NCI-H2081 treated with DMSO at 0.1 percent for 48 hours (cell line): Measurements from ENCODE around the gene GYS2.

Source experiments
- DNase-seq: peaks from one replicate; lab custom pipeline; 2025; lab: John Stamatoyannopoulos, UW

The GYS2 gene

GRCh38 chr12:21552635-21553328 lies 51.9 kb downstream of the GYS2 start:
- DNase-seq: no peak

- no peak for DNase-seq
Measured at GRCh38 chr12:21551841-21552465, 52.7 kb downstream of the GYS2 start.

GRCh38 chr12:21547437-21547836 lies 57.2 kb downstream of the GYS2 start:
- DNase-seq: no peak

- DNase-seq: no peak
Measured at GRCh38 chr12:21546716-21547115, 57.9 kb downstream of the GYS2 start.

- no peak for DNase-seq
Measured at GRCh38 chr12:21545557-21545956, 59.1 kb downstream of the GYS2 start.

- no peak for DNase-seq
Measured at GRCh38 chr12:21543151-21543550, 61.5 kb downstream of the GYS2 start.

- DNase-seq: no peak
Measured at GRCh38 chr12:21542403-21542802, 62.2 kb downstream of the GYS2 start.

GRCh38 chr12:21541773-21542172 lies 62.9 kb downstream of the GYS2 start:
- DNase-seq: no peak

- DNase-seq: peak; percentile 7
Measured at GRCh38 chr12:21539797-21540196, 64.8 kb downstream of the GYS2 start.

GRCh38 chr12:21538061-21538653 lies 66.5 kb downstream of the GYS2 start:
- no peak for DNase-seq

- DNase-seq: no peak
Measured at GRCh38 chr12:21529456-21529855, 75.2 kb downstream of the GYS2 start.

- no peak for DNase-seq
Measured at GRCh38 chr12:21528953-21529352, 75.7 kb downstream of the GYS2 start.

- DNase-seq: peak; percentile 5
Measured at GRCh38 chr12:21527451-21528180, 77.0 kb downstream of the GYS2 start.

- peak; percentile 11 for DNase-seq
Measured at GRCh38 chr12:21526721-21527345, 77.8 kb downstream of the GYS2 start.

- DNase-seq: no peak
Measured at GRCh38 chr12:21526053-21526452, 78.6 kb downstream of the GYS2 start, which contains the start of gene SPX. Gene SPX (plus strand): TSS chr12:21526296. CDS start chr12:21526473, 177 bp downstream.

GRCh38 chr12:21523148-21523547 lies 81.5 kb downstream of the GYS2 start:
- DNase-seq: no peak

GRCh38 chr12:21521541-21521940 lies 83.1 kb downstream of the GYS2 start:
- DNase-seq: no peak

- DNase-seq: no peak
Measured at GRCh38 chr12:21518451-21518850, 86.2 kb downstream of the GYS2 start.

GRCh38 chr12:21516281-21516680 lies 88.4 kb downstream of the GYS2 start:
- DNase-seq: no peak

GRCh38 chr12:21509768-21510167 lies 94.9 kb downstream of the GYS2 start:
- no peak for DNase-seq

GRCh38 chr12:21507849-21508248 lies 96.8 kb downstream of the GYS2 start:
- DNase-seq: no peak

GRCh38 chr12:21505888-21506287 lies 98.8 kb downstream of the GYS2 start:
- DNase-seq: no peak
